Prostate gland (tissue), 2 donors: ENCODE data around the gene SCG2.

Experiments
- POLR2A ChIP-seq: fragments of 450-650 bp; IDR thresholded peaks from one replicate; pipeline ENCODE4 v1.6.1; 2016; ENCODE audit warnings: antibody characterized with exemption, mild to moderate bottlenecking
- POLR2AphosphoS5 ChIP-seq: sonication (generic); formaldehyde crosslinking; IDR thresholded peaks from one replicate; pipeline ENCODE4 v1.6.1; 2017; ENCODE audit warnings: antibody characterized with exemption
- TF ChIP-seq, protein P1 (sequence below), 4 experiments: fragments of 200-600 bp in 2 of 4; fragments of 450-650 bp in 2 of 4; sonication (generic) in 2 of 4; IDR thresholded peaks; 1 replicate in 3 of 4; 2 replicates in 1 of 4; pipeline ENCODE4 v1.5.1; 2016 to 2019; ENCODE audit warnings: antibody characterized with exemption in 4 of 4, mild to moderate bottlenecking in 2 of 4, moderate library complexity in 2 of 4

DNA sequence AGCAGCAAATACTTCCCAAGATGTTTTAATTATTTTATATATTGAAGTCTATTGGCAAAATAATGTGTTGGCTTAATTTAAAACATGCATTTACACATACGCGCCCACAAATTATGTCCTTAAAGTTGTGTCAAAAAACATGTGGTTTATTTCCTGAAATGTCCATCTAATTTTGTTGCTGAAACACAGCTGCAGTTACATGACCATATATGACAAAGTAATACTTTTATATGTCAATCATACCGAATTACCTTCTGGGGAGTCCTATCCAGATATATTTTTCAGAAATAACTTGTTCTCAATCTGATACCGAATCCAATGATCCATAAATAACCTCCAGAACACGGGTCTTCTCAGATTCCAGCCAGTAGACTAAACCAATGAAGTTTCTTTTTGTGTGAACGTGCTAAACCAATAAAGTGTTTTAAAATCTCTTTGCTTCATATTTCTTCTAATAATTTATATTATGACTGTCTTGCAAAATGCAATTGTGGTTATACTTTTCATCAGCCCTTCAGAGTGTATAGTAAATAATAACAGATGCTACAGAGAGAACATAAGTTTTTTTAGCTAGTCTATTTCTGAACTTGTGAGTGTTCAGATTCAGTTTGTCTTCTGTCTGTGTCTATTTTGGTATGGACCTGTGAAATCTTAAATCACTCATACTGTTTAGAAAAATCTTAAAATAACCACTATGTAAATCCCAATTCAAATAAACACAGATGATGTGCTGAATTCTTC, 2.4 kb downstream of the SCG2 start:
- no peak for TF ChIP-seq POLR2AphosphoS5
- TF ChIP-seq, protein P1, sequence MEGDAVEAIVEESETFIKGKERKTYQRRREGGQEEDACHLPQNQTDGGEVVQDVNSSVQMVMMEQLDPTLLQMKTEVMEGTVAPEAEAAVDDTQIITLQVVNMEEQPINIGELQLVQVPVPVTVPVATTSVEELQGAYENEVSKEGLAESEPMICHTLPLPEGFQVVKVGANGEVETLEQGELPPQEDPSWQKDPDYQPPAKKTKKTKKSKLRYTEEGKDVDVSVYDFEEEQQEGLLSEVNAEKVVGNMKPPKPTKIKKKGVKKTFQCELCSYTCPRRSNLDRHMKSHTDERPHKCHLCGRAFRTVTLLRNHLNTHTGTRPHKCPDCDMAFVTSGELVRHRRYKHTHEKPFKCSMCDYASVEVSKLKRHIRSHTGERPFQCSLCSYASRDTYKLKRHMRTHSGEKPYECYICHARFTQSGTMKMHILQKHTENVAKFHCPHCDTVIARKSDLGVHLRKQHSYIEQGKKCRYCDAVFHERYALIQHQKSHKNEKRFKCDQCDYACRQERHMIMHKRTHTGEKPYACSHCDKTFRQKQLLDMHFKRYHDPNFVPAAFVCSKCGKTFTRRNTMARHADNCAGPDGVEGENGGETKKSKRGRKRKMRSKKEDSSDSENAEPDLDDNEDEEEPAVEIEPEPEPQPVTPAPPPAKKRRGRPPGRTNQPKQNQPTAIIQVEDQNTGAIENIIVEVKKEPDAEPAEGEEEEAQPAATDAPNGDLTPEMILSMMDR (IDR thresholded peaks at IDR 0.05) = no peak
- TF ChIP-seq POLR2A = no peak
